Skeletal muscle tissue (tissue), 4 donors: ENCODE results near the gene FITM1. TPM values are rescaled to one million over a fixed set of nuclear protein-coding genes. Genes with fewer than 3 reads are reported as not detected.
A peak's percentile ranks its signal among the peaks of the same experiment; 100 is the strongest.

Experiments
- H3K27ac ChIP-seq: one replicate; pipeline ENCODE4 v1.7.0; 2013; ENCODE audit warnings: mild to moderate bottlenecking, low read depth, low read length, inconsistent platforms
- H3K27me3 ChIP-seq, 3 donors: one replicate each; pipeline ENCODE4 v1.7.0; 2013; ENCODE audit warnings: low read length in 3 of 3; ENCODE audit not compliant: control insufficient read depth in 3 of 3, insufficient read depth in 3 of 3
- H3K36me3 ChIP-seq, 3 donors: one replicate each; pipeline ENCODE4 v1.7.0; 2013; ENCODE audit warnings: low read length in 3 of 3; ENCODE audit not compliant: control insufficient read depth in 3 of 3, insufficient read depth in 3 of 3
- H3K4me1 ChIP-seq, 3 donors: one replicate each; pipeline ENCODE4 v1.7.0; 2013; ENCODE audit warnings: low read length in 3 of 3, mild to moderate bottlenecking in 3 of 3; ENCODE audit not compliant: control insufficient read depth in 3 of 3, insufficient read depth in 3 of 3
- H3K4me3 ChIP-seq, 3 donors: one replicate each; pipeline ENCODE4 v1.7.0; 2013; ENCODE audit warnings: low read length in 3 of 3
- H3K9ac ChIP-seq, 3 donors: one replicate each; pipeline ENCODE4 v1.7.0; 2013; ENCODE audit warnings: low read length in 3 of 3, mild to moderate bottlenecking in 3 of 3, moderate library complexity in 2 of 3, low read depth in 1 of 3
- H3K9me3 ChIP-seq, 3 donors: one replicate each; pipeline ENCODE4 v1.7.0; 2013; ENCODE audit warnings: low read length in 3 of 3; ENCODE audit not compliant: control insufficient read depth in 3 of 3
- total RNA-seq: library from RNA; depleted of rRNA; stranded (reverse); fragments of >200 nt; gene quantifications from one replicate; pipeline ENCODE4 v1.2.3, GENCODE V29; 2014
- donor health status: Osteomylitis.

Gene FITM1
- total RNA-seq, 1 donor from 2014 or later: 172 TPM

GRCh38 chr14:24151404-24152080, 21.1 kb downstream of the FITM1 start:
- no peaks in the 10 kb centered on the region for H3K9me3 ChIP-seq
- no peak overlapping the region for H3K27ac ChIP-seq
- peak overlapping the region in 1 of 3 donors; percentile 43 for H3K9ac ChIP-seq
- H3K36me3 ChIP-seq: peaks cover 48 to 66% (median 52%) of the 10 kb centered on the region in 3 donors
- peaks cover 11 to 25% (median 17%) of the 10 kb centered on the region in 3 donors for H3K4me1 ChIP-seq
- H3K4me3 ChIP-seq: no peak overlapping the region
- no peaks in the 10 kb centered on the region for H3K27me3 ChIP-seq

- Histone ChIP-seq H3K27me3 (no peaks in the 10 kb centered on the region), H3K4me1 (peaks cover 0 to 5% (median 0%) of the 10 kb centered on the region in 3 donors), H3K27ac (no peak overlapping the region), H3K9ac (peak overlapping the region in 1 of 3 donors; percentile 11), H3K9me3 (no peaks in the 10 kb centered on the region), H3K36me3 (peaks cover 62 to 72% (median 69%) of the 10 kb centered on the region in 3 donors), H3K4me3 (no peak overlapping the region)
Observed at GRCh38 chr14:24155100-24155499, 24.6 kb downstream of the FITM1 start.

- no peaks in the 10 kb centered on the region for H3K9me3 ChIP-seq
- H3K27me3 ChIP-seq: no peaks in the 10 kb centered on the region
- H3K36me3 ChIP-seq: peaks cover 53 to 61% (median 57%) of the 10 kb centered on the region in 3 donors
- no peak overlapping the region for H3K27ac ChIP-seq
- no peak overlapping the region for H3K4me3 ChIP-seq
- H3K4me1 ChIP-seq: peaks cover 12 to 20% (median 13%) of the 10 kb centered on the region in 3 donors
- H3K9ac ChIP-seq: peak overlapping the region in 1 of 3 donors; percentile 27
Observed at GRCh38 chr14:24156840-24157239, 26.4 kb downstream of the FITM1 start.

GRCh38 chr14:24157331-24157730, 26.9 kb downstream of the FITM1 start:
- no peak overlapping the region for H3K4me3 ChIP-seq
- H3K9ac ChIP-seq: no peak overlapping the region
- H3K4me1 ChIP-seq: peaks cover 14 to 25% (median 18%) of the 10 kb centered on the region in 3 donors
- peaks cover 49 to 57% (median 54%) of the 10 kb centered on the region in 3 donors for H3K36me3 ChIP-seq
- no peaks in the 10 kb centered on the region for H3K9me3 ChIP-seq
- H3K27me3 ChIP-seq: no peaks in the 10 kb centered on the region
- no peak overlapping the region for H3K27ac ChIP-seq

- Histone ChIP-seq H3K4me1 (peaks cover 24 to 34% (median 25%) of the 10 kb centered on the region in 3 donors), H3K9me3 (no peaks in the 10 kb centered on the region), H3K9ac (peak overlapping the region in 1 of 3 donors; percentile 40), H3K36me3 (peaks cover 64 to 68% (median 65%) of the 10 kb centered on the region in 3 donors), H3K27me3 (no peaks in the 10 kb centered on the region), H3K4me3 (no peak overlapping the region), H3K27ac (peak overlapping the region; percentile 88)
Observed at GRCh38 chr14:24159777-24160498, 29.5 kb downstream of the FITM1 start.

GRCh38 chr14:24160499-24160849, 30.0 kb downstream of the FITM1 start:
- H3K9me3 ChIP-seq: no peaks in the 10 kb centered on the region
- peaks cover 24 to 30% (median 25%) of the 10 kb centered on the region in 3 donors for H3K4me1 ChIP-seq
- H3K4me3 ChIP-seq: no peak overlapping the region
- H3K36me3 ChIP-seq: peaks cover 64 to 68% (median 65%) of the 10 kb centered on the region in 3 donors
- peak overlapping the region in 1 of 3 donors; percentile 54 for H3K9ac ChIP-seq
- H3K27ac ChIP-seq: peak overlapping the region; percentile 88
- H3K27me3 ChIP-seq: no peaks in the 10 kb centered on the region

- Histone ChIP-seq H3K4me1 (peaks cover 24 to 30% (median 25%) of the 10 kb centered on the region in 3 donors), H3K9me3 (no peaks in the 10 kb centered on the region), H3K9ac (peak within 1 kb of the TSS; percentile 80 to 93 (median 91)), H3K27me3 (no peaks in the 10 kb centered on the region), H3K36me3 (peaks cover 64 to 68% (median 65%) of the 10 kb centered on the region in 3 donors), H3K27ac (peak within 1 kb of the TSS; percentile 88), H3K4me3 (peak within 1 kb of the TSS; percentile 84 to 92 (median 90))
Observed at GRCh38 chr14:24160850-24161804, 30.7 kb downstream of the FITM1 start, which contains the start of gene IRF9. TSS of gene IRF9 (plus strand) at chr14:24161265. CDS start at chr14:24162145, 880 bp downstream.

- peak overlapping the region in 2 of 3 donors; percentile 80 to 93 for H3K9ac ChIP-seq
- H3K4me1 ChIP-seq: peaks cover 24 to 30% (median 25%) of the 10 kb centered on the region in 3 donors
- H3K9me3 ChIP-seq: no peaks in the 10 kb centered on the region
- H3K4me3 ChIP-seq: peak overlapping the region; percentile 84 to 92 (median 90)
- H3K36me3 ChIP-seq: peaks cover 61 to 67% (median 67%) of the 10 kb centered on the region in 3 donors
- H3K27ac ChIP-seq: peak overlapping the region; percentile 88
- H3K27me3 ChIP-seq: no peaks in the 10 kb centered on the region
Observed at GRCh38 chr14:24162093-24162492, 31.6 kb downstream of the FITM1 start.

GRCh38 chr14:24164518-24164991, 34.1 kb downstream of the FITM1 start:
- Histone ChIP-seq H3K27ac (no peak overlapping the region), H3K9ac (no peak overlapping the region), H3K9me3 (no peaks in the 10 kb centered on the region), H3K27me3 (no peaks in the 10 kb centered on the region), H3K36me3 (peaks cover 52 to 58% (median 56%) of the 10 kb centered on the region in 3 donors), H3K4me3 (no peak overlapping the region), H3K4me1 (peaks cover 24 to 30% (median 25%) of the 10 kb centered on the region in 3 donors)
